GM19023 (cell line): ENCODE measurements around the gene POU3F1.
"Not testable (repeated sequence)": the region's sequence is repeated elsewhere in the genome, so short reads cannot be mapped to it uniquely, and the experiment has no call there.

Experiments used
- ATAC-seq: cut with Tn5 transposase; IDR thresholded peaks from one replicate; pipeline ENCODE4 v1.9.1; 2021; ENCODE audit warnings: mild to moderate bottlenecking, moderate library complexity; ENCODE audit not compliant: unreplicated experiment

The POU3F1 gene

GRCh38 chr1:38050397-38051078 is 3.9 kb upstream of the POU3F1 start:
- no peak for ATAC-seq

GRCh38 chr1:38047603-38048141 is 1.1 kb upstream of the POU3F1 start:
- ATAC-seq = no peak

- peak; percentile 67 for ATAC-seq
Observed at GRCh38 chr1:38046884-38047602, 450 bp upstream of the POU3F1 start.

DNA sequence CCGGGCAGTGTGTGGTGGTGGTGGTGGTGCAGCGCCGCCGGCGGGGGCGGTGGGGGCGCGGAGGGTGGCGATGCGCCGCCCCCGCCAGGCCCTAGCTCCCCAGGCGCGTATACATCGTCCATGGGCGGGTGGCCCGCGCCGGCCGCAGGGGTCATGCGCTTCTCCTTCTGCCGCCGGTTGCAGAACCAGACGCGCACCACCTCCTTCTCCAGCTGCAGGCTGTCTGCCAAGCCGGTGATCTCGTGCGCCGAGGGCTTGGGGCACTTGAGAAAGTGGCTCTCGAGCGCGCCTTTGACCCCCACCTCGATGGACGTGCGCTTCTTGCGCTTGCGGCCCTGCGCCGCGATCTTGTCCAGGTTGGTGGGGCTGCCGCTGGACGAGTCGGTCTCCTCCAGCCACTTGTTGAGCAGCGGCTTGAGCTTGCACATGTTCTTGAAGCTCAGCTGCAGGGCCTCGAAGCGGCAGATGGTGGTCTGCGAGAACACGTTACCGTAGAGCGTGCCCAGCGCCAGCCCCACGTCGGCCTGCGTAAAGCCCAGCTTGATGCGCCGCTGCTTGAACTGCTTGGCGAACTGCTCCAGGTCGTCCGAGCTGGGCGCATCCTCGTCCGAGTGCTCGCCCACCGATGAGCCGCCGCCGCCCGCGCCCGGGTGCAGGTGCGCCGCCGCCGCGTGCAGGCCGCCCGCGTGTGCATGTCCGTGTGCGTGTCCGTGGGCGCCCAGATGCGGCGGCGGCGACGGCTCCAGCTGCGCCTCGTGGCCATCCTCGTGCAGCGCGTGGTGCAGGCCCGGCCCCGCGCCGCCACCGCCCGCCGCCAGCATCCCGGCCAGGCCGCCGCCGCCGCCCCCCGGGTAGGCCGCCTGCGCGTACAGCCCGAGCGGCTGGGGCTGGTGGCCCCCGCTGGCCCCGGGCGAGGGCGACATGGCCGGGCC is 926 bp downstream of the POU3F1 start:
- ATAC-seq = peak; percentile 5

- ATAC-seq = no peak
Observed at GRCh38 chr1:38044221-38045215, 2.1 kb downstream of the POU3F1 start.

GRCh38 chr1:38043036-38043747 is 3.4 kb downstream of the POU3F1 start:
- no peak for ATAC-seq

DNA sequence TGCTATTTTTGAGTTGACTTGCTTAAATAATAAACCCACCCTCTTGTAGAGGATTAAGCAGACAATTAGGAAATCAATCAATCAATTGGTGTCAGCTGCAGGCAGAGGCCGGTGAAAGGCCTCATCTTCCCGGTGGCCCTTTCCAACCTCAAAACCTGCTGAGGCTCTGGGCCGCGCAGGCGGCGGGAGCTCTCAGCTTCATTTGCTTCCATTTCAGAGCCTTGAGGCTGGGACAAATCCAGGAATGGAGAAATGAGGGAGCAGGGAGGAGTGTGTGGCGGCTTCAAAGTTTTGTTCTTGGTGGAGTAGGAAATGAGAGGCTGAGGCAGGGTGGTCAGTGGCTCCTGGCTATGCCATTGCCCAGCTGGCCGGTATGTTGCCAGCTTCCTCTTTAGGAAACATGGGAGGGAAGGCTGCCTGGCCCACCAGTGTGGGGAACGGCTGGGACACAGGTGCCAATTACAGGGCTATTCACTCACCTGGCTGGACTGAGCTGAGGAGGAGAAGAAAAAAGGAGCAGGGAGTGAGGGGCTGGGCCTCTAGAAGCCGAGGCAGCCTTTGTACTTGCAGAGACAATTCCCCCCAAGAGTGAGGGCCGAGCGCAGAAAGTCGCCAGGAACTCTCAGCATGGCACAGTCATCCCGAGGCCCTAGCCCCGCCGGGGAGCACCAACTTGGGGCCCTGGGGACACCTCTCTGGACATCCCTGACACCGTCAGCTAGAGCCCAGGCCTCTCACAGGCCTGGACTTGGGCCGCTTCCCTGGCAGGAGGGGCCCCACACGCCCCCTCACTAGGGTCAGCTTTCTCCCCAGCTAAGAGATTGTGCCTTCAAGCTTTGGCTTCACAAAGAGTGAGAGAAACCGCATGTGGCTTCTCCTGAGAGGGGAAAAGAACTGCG is 4.4 kb downstream of the POU3F1 start:
- no peak for ATAC-seq

DNA sequence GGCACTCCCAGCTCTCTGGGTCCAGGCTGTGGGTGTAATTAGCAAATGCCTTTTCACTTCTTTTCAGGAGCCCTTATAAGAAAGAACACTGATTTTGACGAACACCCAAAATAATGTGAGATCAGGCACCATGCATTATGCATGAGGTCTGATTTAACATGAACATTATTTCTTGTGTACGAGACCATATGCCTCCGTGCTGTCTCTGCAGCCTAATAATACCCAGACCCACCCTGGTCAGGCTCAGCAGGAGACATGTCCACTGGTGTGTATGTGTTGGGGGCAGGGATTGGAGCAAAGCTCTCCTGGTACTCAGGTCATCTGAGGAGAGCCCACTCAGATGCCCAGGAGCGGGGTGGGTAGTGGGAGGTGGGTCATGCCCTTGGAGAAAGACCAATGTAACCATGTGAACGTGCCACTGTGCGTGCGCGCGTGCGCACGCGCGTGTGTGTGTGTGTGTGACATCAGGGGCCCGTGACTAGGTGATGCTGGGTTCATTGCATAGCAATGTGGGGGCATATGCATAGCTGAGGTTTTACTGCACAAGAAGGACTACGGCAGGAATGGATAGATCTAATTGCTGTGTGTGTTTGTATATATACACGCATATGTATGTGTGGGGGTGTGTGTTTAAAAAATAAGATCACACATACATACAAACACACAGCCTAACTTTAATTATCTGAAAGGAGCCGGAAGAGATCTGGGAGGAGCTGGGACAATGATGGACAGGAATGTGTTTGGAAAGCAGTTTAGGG is 7.1 kb downstream of the POU3F1 start:
- ATAC-seq = no peak

DNA sequence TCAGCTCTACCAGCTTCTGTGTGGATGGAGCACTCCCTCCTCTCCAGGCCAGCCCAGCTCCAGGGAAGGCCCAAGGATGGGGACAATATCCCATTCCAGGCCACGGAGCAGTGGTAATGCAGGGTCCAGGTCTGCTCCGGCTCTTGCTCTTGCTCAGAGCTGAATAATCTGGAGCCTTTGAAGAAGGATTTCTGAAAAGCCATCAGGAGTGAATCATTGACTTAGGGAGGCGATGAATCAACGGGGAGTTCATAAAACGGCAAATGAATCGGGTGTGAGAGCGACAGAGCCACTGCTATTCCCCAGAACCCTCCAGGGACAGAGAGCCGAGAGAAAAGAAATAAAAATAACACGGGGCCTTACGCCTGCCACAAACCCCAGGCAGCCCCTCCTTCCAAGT is 7.7 kb downstream of the POU3F1 start:
- no peak for ATAC-seq

- ATAC-seq = no peak
Observed at GRCh38 chr1:38037221-38037939, 9.2 kb downstream of the POU3F1 start.

DNA sequence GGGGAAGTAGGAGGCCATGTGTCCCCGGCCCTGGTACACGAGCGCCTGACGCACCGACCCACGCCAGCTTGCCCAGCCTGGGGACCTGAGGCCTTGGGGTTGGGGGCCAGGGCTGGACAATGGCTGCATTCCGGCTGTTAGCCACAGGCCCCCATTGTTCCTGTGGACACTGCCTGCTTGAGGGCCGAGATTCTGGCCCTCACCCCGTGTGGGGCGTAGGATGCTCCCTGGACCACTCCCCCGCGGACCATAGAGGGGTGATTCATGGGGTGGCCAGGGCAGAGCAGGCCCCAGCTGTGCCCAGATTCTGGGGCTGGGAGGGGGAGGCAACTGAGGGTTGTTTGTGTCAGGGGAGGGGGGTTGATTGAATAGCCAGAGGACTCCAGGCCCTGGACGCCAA is 11.7 kb downstream of the POU3F1 start:
- ATAC-seq = no peak

GRCh38 chr1:38032992-38033391 is 13.6 kb downstream of the POU3F1 start:
- not testable (repeated sequence) for ATAC-seq

- ATAC-seq = no peak
Observed at GRCh38 chr1:38031513-38031866, 15.1 kb downstream of the POU3F1 start.

- no peak for ATAC-seq
Observed at GRCh38 chr1:38030596-38031512, 15.7 kb downstream of the POU3F1 start.

- ATAC-seq = peak; percentile 40
Observed at GRCh38 chr1:38029685-38030511, 16.7 kb downstream of the POU3F1 start.
